Cardiac fibroblast (primary cell): ENCODE results near the gene IGSF23.

Source experiments
- DNase-seq, 2 donors: peaks; one replicate each; pipeline versions ENCODE4 v3.0.0 to v3.0.0-alpha.2; 2010; ENCODE audit warnings: low read depth in 2 of 2
- H3K4me3 ChIP-seq, 2 donors: replicated peaks in 1 of 2; 1 replicate in 1 of 2; 2 replicates in 1 of 2; pipeline ENCODE4 v1.5.1; 2011; ENCODE audit warnings: low read depth in 2 of 2, low read length in 2 of 2, mild to moderate bottlenecking in 2 of 2, moderate library complexity in 1 of 2
- TF ChIP-seq, protein P1 (sequence below): IDR thresholded peaks from one replicate; pipeline ENCODE4 v1.5.1; 2011; ENCODE audit warnings: low read depth, mild to moderate bottlenecking, low read length, inconsistent platforms

IGSF23 gene

GRCh38 chr19:44640518-44640917, 27.2 kb downstream of the IGSF23 start:
- TF ChIP-seq, protein P1, sequence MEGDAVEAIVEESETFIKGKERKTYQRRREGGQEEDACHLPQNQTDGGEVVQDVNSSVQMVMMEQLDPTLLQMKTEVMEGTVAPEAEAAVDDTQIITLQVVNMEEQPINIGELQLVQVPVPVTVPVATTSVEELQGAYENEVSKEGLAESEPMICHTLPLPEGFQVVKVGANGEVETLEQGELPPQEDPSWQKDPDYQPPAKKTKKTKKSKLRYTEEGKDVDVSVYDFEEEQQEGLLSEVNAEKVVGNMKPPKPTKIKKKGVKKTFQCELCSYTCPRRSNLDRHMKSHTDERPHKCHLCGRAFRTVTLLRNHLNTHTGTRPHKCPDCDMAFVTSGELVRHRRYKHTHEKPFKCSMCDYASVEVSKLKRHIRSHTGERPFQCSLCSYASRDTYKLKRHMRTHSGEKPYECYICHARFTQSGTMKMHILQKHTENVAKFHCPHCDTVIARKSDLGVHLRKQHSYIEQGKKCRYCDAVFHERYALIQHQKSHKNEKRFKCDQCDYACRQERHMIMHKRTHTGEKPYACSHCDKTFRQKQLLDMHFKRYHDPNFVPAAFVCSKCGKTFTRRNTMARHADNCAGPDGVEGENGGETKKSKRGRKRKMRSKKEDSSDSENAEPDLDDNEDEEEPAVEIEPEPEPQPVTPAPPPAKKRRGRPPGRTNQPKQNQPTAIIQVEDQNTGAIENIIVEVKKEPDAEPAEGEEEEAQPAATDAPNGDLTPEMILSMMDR, result no peak
- H3K4me3 ChIP-seq, result no peak overlapping the region
- DNase-seq, result peak; percentile 69 to 74

- TF ChIP-seq, protein P1, result no peak
- DNase-seq, result no peak
- no peak overlapping the region for H3K4me3 ChIP-seq
Observed at GRCh38 chr19:44641501-44642265, 28.3 kb downstream of the IGSF23 start.

DNA sequence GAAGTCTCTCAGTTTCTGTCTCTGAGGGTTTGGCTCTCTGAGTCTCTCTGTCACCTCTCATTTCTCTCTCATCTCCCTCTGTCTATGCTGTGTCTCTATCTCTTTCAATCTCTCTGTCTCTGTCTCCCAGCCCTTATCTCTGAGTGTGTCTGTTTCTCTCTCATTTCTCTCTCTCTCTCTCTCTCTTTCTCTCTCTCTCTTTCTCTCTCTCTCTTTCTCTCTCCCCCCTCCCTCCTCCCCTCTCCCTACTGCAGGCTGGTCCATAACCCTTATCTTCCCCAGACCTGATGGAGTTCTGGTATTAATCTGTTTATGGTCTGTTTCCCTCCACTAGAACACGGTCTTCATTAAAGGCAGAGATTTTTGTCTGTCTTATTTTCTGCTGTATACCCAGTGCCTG, 29.0 kb downstream of the IGSF23 start:
- no peak for DNase-seq
- TF ChIP-seq, protein P1, result no peak
- no peak overlapping the region for H3K4me3 ChIP-seq

GRCh38 chr19:44643605-44644401, 30.4 kb downstream of the IGSF23 start, which contains the start of gene PVR:
TSS of gene PVR (plus strand) at chr19:44643910. CDS start at chr19:44644097, 187 bp downstream.
- TF ChIP-seq, protein P1, result no peak
- peak within 1 kb of the TSS; percentile 84 to 86 for H3K4me3 ChIP-seq
- peak; percentile 75 to 76 for DNase-seq

- peak overlapping the region; percentile 84 to 86 for H3K4me3 ChIP-seq
- TF ChIP-seq, protein P1, result no peak
- DNase-seq, result peak; percentile 41 to 49
Observed at GRCh38 chr19:44644402-44645016, 31.1 kb downstream of the IGSF23 start.

DNA sequence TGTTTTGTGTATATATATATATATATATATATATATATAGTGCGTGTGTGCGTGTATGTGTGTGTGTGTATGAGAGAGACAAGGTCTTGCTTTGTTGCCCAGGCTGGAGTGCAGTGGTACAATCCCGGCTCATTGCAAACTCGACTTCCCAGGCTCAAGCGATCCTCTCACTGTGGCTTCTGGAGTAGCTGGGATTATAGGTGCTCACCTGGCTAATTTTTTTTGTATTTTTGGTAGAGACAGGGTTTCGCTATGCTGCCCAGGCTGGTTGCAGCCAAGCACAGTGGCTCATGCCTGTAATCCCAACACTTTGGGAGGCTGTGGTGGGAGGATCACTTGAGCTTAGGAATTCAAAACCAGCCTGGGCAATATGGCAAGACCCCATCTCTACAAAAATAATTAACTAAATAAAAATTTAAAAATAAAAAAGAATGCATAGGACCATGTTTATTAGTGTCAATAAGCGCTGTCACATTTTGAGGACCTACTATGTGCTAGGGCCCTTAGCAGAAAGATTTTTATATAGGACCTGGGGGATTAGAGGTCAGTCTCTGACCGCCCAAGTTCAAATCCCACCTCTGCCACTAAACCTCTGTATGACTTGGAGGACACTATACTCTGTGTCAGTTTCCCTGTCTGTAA, 32.2 kb downstream of the IGSF23 start:
- DNase-seq, result no peak
- peak overlapping the region in 1 of 2 donors; percentile 33 for H3K4me3 ChIP-seq
- TF ChIP-seq, protein P1, result no peak
